Measurements from ENCODE around the gene LILRB1. TPM values are rescaled to one million over a fixed set of nuclear protein-coding genes. Genes with fewer than 3 reads are reported as not detected.
"Not testable (repeated sequence)": the region's sequence is repeated elsewhere in the genome, so short reads cannot be mapped to it uniquely, and the experiment has no call there.

LILRB1 gene
- 56.9 TPM for polyA plus RNA-seq (2012; ENCODE audit: low read depth, missing spikeins)

- FAIRE-seq, result peak; percentile 61
- DNase-seq (ENCODE audit: insufficient read length, low spot score), result not testable (repeated sequence)
These were observed at the start of gene LILRB1 for GRCh38 chr19:54630262-54630661. TSS of gene LILRB1 (plus strand) at chr19:54630484. CDS start at chr19:54631074, 590 bp downstream.

- no peak for FAIRE-seq
- no peak for DNase-seq (ENCODE audit: insufficient read length, low spot score)
- TF ChIP-seq TAF1 (IDR thresholded peaks at IDR 0.05; ENCODE audit: low read depth, low read length), result no peak
These were observed 43.9 kb upstream of the LILRB1 start for GRCh38 chr19:54586397-54586796.

GRCh38 chr19:54587026-54587425 is 43.3 kb upstream of the LILRB1 start:
- no peak for DNase-seq (ENCODE audit: insufficient read length, low spot score)
- no peak for FAIRE-seq
- TF ChIP-seq POLR2A (IDR thresholded peaks at IDR 0.05; ENCODE audit: low read depth, low read length) (no peak), POLR2AphosphoS5 (IDR thresholded peaks at IDR 0.05; ENCODE audit: low read depth, low read length) (no peak), POU2F2 (IDR thresholded peaks at IDR 0.05; ENCODE audit: low read depth, low read length) (no peak), TAF1 (IDR thresholded peaks at IDR 0.05; ENCODE audit: low read depth, low read length) (no peak)

GRCh38 chr19:54593445-54593844 is 36.8 kb upstream of the LILRB1 start, which contains the start of gene LILRA1:
TSS of gene LILRA1 (plus strand) at chr19:54593632. CDS start at chr19:54594245, 613 bp downstream.
- not testable (repeated sequence) for DNase-seq (ENCODE audit: insufficient read length, low spot score)
- FAIRE-seq, result peak; percentile 67
- 0 out of 2 replicates have a peak, but pooled peaks have one; percentile 19 for TF ChIP-seq SPI1 (IDR thresholded peaks at IDR 0.05; ENCODE audit: low read depth, low read length)

GRCh38 chr19:54593931-54594626 is 36.2 kb upstream of the LILRB1 start:
- DNase-seq (ENCODE audit: insufficient read length, low spot score), result not testable (repeated sequence)
- FAIRE-seq, result peak; percentile 26

GRCh38 chr19:54594737-54595136 is 35.5 kb upstream of the LILRB1 start:
- no peak for DNase-seq (ENCODE audit: insufficient read length, low spot score)
- TF ChIP-seq POLR2A (IDR thresholded peaks at IDR 0.05; ENCODE audit: low read depth, low read length) (no peak), PAX5 (IDR thresholded peaks at IDR 0.05; ENCODE audit: insufficient read depth, low read length, severe bottlenecking) (no peak), POLR2AphosphoS5 (IDR thresholded peaks at IDR 0.05; ENCODE audit: low read depth, low read length) (no peak)
- FAIRE-seq, result no peak

GRCh38 chr19:54595680-54596436 is 34.4 kb upstream of the LILRB1 start:
- FAIRE-seq; DNase-seq (ENCODE audit: insufficient read length, low spot score): not testable (repeated sequence)

GRCh38 chr19:54600212-54600611 is 30.1 kb upstream of the LILRB1 start:
- FAIRE-seq, result no peak
- TF ChIP-seq POLR2AphosphoS5 (IDR thresholded peaks at IDR 0.05; ENCODE audit: low read depth, low read length) (no peak), POU2F2 (IDR thresholded peaks at IDR 0.05; ENCODE audit: low read depth, low read length) (no peak), TAF1 (IDR thresholded peaks at IDR 0.05; ENCODE audit: low read depth, low read length) (no peak), PAX5 (IDR thresholded peaks at IDR 0.05; ENCODE audit: insufficient read depth, low read length, severe bottlenecking) (no peak), POLR2A (IDR thresholded peaks at IDR 0.05; ENCODE audit: low read depth, low read length) (no peak), SPI1 (IDR thresholded peaks at IDR 0.05; ENCODE audit: low read depth, low read length) (no peak)
- DNase-seq (ENCODE audit: insufficient read length, low spot score), result no peak

GRCh38 chr19:54606230-54606629 is 24.1 kb upstream of the LILRB1 start:
- TF ChIP-seq POLR2A (IDR thresholded peaks at IDR 0.05; ENCODE audit: low read depth, low read length) (no peak), SPI1 (IDR thresholded peaks at IDR 0.05; ENCODE audit: low read depth, low read length) (peak; percentile 60)
- FAIRE-seq, result peak; percentile 98
- DNase-seq (ENCODE audit: insufficient read length, low spot score), result no peak

GRCh38 chr19:54606891-54607784 is 23.1 kb upstream of the LILRB1 start:
- FAIRE-seq (peak; percentile 95), DNase-seq (ENCODE audit: insufficient read length, low spot score) (no peak)
- TF ChIP-seq PAX5 (IDR thresholded peaks at IDR 0.05; ENCODE audit: insufficient read depth, low read length, severe bottlenecking), result no peak
- no peak for TF ChIP-seq SPI1 (IDR thresholded peaks at IDR 0.05; ENCODE audit: low read depth, low read length)
- TF ChIP-seq TAF1 (IDR thresholded peaks at IDR 0.05; ENCODE audit: low read depth, low read length), result no peak
- peak; percentile 90; the same call in 1 of the 2 replicates for TF ChIP-seq POU2F2 (IDR thresholded peaks at IDR 0.05; ENCODE audit: low read depth, low read length)
- no peak for TF ChIP-seq POLR2AphosphoS5 (IDR thresholded peaks at IDR 0.05; ENCODE audit: low read depth, low read length)

GRCh38 chr19:54607785-54608150 is 22.5 kb upstream of the LILRB1 start:
- TF ChIP-seq POU2F2 (IDR thresholded peaks at IDR 0.05; ENCODE audit: low read depth, low read length) (no peak), POLR2AphosphoS5 (IDR thresholded peaks at IDR 0.05; ENCODE audit: low read depth, low read length) (no peak), POLR2A (IDR thresholded peaks at IDR 0.05; ENCODE audit: low read depth, low read length) (no peak), TAF1 (IDR thresholded peaks at IDR 0.05; ENCODE audit: low read depth, low read length) (no peak), PAX5 (IDR thresholded peaks at IDR 0.05; ENCODE audit: insufficient read depth, low read length, severe bottlenecking) (no peak), SPI1 (IDR thresholded peaks at IDR 0.05; ENCODE audit: low read depth, low read length) (no peak)
- FAIRE-seq (no peak), DNase-seq (ENCODE audit: insufficient read length, low spot score) (no peak)
